GM23338 (cell line): ENCODE data around the gene LUC7L. TPM values are rescaled to one million over a fixed set of nuclear protein-coding genes. Genes with fewer than 3 reads are reported as not detected.
A peak's percentile ranks its signal among the peaks of the same experiment; 100 is the strongest.

Experiments
- ATAC-seq: fragments of 200-7000 bp; cut with Tn5 transposase; 3 replicates; pipeline ENCODE4 v1.9.1; 2020
- DNase-seq: peaks from one replicate; pipeline ENCODE4 v3.0.0-alpha.2; 2015; ENCODE audit warnings: low spot score
- H2AFZ ChIP-seq: fragments of 200-600 bp; sonication (generic); 2 replicates; pipeline ENCODE4 v1.8.0; 2016; ENCODE audit warnings: antibody characterized with exemption, mild to moderate bottlenecking, moderate library complexity
- H3F3A ChIP-seq: fragments of 200-600 bp; sonication (generic); replicated peaks from 2 replicates; pipeline ENCODE4 v1.8.0; 2017; ENCODE audit warnings: antibody characterized with exemption, mixed run types, low read depth
- H3K27ac ChIP-seq: fragments of 200-600 bp; sonication (generic); 2 replicates; pipeline ENCODE4 v1.6.1; 2016; ENCODE audit warnings: low read depth
- H3K27me3 ChIP-seq: fragments of 200-600 bp; sonication (generic); 2 replicates; pipeline ENCODE4 v1.8.0; 2016; ENCODE audit warnings: mild to moderate bottlenecking, mixed run types, moderate library complexity; ENCODE audit not compliant: insufficient read depth
- H3K36me3 ChIP-seq: fragments of 200-600 bp; sonication (generic); 2 replicates; pipeline ENCODE4 v1.8.0; 2016; ENCODE audit warnings: mild to moderate bottlenecking; ENCODE audit not compliant: insufficient read depth
- H3K4me1 ChIP-seq: fragments of 200-600 bp; sonication (generic); 2 replicates; pipeline ENCODE4 v1.8.0; 2016; ENCODE audit warnings: mild to moderate bottlenecking, moderate library complexity; ENCODE audit not compliant: insufficient read depth
- H3K4me2 ChIP-seq: fragments of 200-600 bp; sonication (generic); 2 replicates; pipeline ENCODE4 v1.7.1; 2017; ENCODE audit warnings: mixed run types
- H3K4me3 ChIP-seq: fragments of 200-600 bp; sonication (generic); 2 replicates; pipeline ENCODE4 v1.6.1; 2016; ENCODE audit warnings: mixed run types
- H3K79me2 ChIP-seq: fragments of 200-600 bp; sonication (generic); replicated peaks from 2 replicates; pipeline ENCODE4 v1.8.0; 2017; ENCODE audit warnings: mild to moderate bottlenecking; ENCODE audit not compliant: insufficient read depth
- H3K9me2 ChIP-seq: fragments of 200-600 bp; sonication (generic); 2 replicates; pipeline ENCODE4 v1.8.0; 2017; ENCODE audit not compliant: insufficient read depth
- H4K20me1 ChIP-seq: fragments of 200-600 bp; sonication (generic); replicated peaks from 2 replicates; pipeline ENCODE4 v1.8.0; 2017; ENCODE audit warnings: mild to moderate bottlenecking; ENCODE audit not compliant: insufficient read depth
- H3K27ac Mint-ChIP-seq: 2 replicates; pipeline ENCODE4 v1.8.0; 2020; ENCODE audit warnings: inconsistent platforms, mild to moderate bottlenecking, moderate library complexity, mixed read lengths
- H3K27me3 Mint-ChIP-seq: 3 replicates; pipeline ENCODE4 v1.8.0; 2022; ENCODE audit warnings: low read depth, mild to moderate bottlenecking, moderate library complexity, mixed read lengths, inconsistent platforms; ENCODE audit not compliant: insufficient read depth, poor library complexity
- H3K36me3 Mint-ChIP-seq: 3 replicates; pipeline ENCODE4 v1.8.0; 2021; ENCODE audit warnings: low read depth, mild to moderate bottlenecking, inconsistent platforms, moderate library complexity, mixed read lengths
- H3K4me1 Mint-ChIP-seq: 3 replicates; pipeline ENCODE4 v1.8.0; 2020; ENCODE audit warnings: mild to moderate bottlenecking, inconsistent platforms, mixed read lengths
- H3K4me3 Mint-ChIP-seq: 3 replicates; pipeline ENCODE4 v1.8.0; 2021; ENCODE audit warnings: moderate library complexity, mild to moderate bottlenecking, inconsistent platforms, mixed read lengths
- H3K9me3 Mint-ChIP-seq: 3 replicates; pipeline ENCODE4 v1.8.0; 2020; ENCODE audit warnings: moderate library complexity, mild to moderate bottlenecking, inconsistent platforms, mixed read lengths
- CREB1 ChIP-seq: fragments of 250-450 bp; sonication (Bioruptor Pico); IDR thresholded peaks from 2 replicates; pipeline ENCODE4 v1.5.0; 2020; ENCODE audit warnings: low read depth, mild to moderate bottlenecking, moderate library complexity
- CTCF ChIP-seq, 2 experiments: fragments of 200-600 bp in 1 of 2; sonication (generic) in 1 of 2; conservative IDR thresholded peaks; 2 replicates each; pipeline versions ENCODE4 v1.5.1 to v1.6.1; 2016 to 2017; ENCODE audit warnings: antibody characterized with exemption in 2 of 2, low read depth in 2 of 2, mild to moderate bottlenecking in 2 of 2, moderate library complexity in 1 of 2
- POLR2AphosphoS5 ChIP-seq: IDR thresholded peaks from 2 replicates; pipeline ENCODE4 v1.6.1; 2016; ENCODE audit warnings: antibody characterized with exemption, low read depth
- REST ChIP-seq: IDR thresholded peaks from one replicate; pipeline ENCODE4 v1.6.1; 2018; ENCODE audit warnings: antibody characterized with exemption; ENCODE audit not compliant: unreplicated experiment
- STAT1 ChIP-seq: IDR thresholded peaks from one replicate; pipeline ENCODE4 v1.6.1; 2016; ENCODE audit warnings: antibody characterized with exemption; ENCODE audit not compliant: unreplicated experiment
- polyA plus RNA-seq: library from polyadenylated mRNA; unstranded; fragments of >200 nt; fragmentation: Nextera tagmentation; extraction: Ambion mirVana; gene quantifications from 2 replicates; pipeline ENCODE4 v1.2.1, GENCODE V29; 2016
- total RNA-seq: library from RNA; depleted of rRNA; stranded (reverse); fragments of >200 nt; shearing (Covaris generic); gene quantifications from 2 replicates; pipeline ENCODE4 v1.2.3, GENCODE V29; 2014
- TF ChIP-seq, protein P1 (sequence below): fragments of 250-450 bp; sonication (Bioruptor Pico); IDR thresholded peaks from 2 replicates; pipeline ENCODE4 v1.5.0; 2020; ENCODE audit warnings: mild to moderate bottlenecking, moderate library complexity

The LUC7L gene
- total and polyA plus RNA-seq, 2 experiments from 2014 or later = 114 to 151 TPM

- peaks cover 73% of the 10 kb centered on the region for H3K36me3 Mint-ChIP-seq
- peak; percentile 57 for ATAC-seq
- H3K4me1 Mint-ChIP-seq = no peaks in the 10 kb centered on the region; the same call in 2 of the 3 replicates
- H3K4me2 ChIP-seq = no peak overlapping the region
- H3K4me3 ChIP-seq = no peak overlapping the region
- H2AFZ ChIP-seq = no peak overlapping the region
- 0 out of 2 replicates have a peak, but pooled peaks cover 2% of the 10 kb centered on the region for H3K79me2 ChIP-seq
- no peaks in the 10 kb centered on the region for H3K9me3 Mint-ChIP-seq
- peaks cover 5% of the 10 kb centered on the region for H3K27me3 Mint-ChIP-seq
- H3K27ac Mint-ChIP-seq = no peak overlapping the region
- DNase-seq = peak; percentile 33
- TF ChIP-seq, protein P1, sequence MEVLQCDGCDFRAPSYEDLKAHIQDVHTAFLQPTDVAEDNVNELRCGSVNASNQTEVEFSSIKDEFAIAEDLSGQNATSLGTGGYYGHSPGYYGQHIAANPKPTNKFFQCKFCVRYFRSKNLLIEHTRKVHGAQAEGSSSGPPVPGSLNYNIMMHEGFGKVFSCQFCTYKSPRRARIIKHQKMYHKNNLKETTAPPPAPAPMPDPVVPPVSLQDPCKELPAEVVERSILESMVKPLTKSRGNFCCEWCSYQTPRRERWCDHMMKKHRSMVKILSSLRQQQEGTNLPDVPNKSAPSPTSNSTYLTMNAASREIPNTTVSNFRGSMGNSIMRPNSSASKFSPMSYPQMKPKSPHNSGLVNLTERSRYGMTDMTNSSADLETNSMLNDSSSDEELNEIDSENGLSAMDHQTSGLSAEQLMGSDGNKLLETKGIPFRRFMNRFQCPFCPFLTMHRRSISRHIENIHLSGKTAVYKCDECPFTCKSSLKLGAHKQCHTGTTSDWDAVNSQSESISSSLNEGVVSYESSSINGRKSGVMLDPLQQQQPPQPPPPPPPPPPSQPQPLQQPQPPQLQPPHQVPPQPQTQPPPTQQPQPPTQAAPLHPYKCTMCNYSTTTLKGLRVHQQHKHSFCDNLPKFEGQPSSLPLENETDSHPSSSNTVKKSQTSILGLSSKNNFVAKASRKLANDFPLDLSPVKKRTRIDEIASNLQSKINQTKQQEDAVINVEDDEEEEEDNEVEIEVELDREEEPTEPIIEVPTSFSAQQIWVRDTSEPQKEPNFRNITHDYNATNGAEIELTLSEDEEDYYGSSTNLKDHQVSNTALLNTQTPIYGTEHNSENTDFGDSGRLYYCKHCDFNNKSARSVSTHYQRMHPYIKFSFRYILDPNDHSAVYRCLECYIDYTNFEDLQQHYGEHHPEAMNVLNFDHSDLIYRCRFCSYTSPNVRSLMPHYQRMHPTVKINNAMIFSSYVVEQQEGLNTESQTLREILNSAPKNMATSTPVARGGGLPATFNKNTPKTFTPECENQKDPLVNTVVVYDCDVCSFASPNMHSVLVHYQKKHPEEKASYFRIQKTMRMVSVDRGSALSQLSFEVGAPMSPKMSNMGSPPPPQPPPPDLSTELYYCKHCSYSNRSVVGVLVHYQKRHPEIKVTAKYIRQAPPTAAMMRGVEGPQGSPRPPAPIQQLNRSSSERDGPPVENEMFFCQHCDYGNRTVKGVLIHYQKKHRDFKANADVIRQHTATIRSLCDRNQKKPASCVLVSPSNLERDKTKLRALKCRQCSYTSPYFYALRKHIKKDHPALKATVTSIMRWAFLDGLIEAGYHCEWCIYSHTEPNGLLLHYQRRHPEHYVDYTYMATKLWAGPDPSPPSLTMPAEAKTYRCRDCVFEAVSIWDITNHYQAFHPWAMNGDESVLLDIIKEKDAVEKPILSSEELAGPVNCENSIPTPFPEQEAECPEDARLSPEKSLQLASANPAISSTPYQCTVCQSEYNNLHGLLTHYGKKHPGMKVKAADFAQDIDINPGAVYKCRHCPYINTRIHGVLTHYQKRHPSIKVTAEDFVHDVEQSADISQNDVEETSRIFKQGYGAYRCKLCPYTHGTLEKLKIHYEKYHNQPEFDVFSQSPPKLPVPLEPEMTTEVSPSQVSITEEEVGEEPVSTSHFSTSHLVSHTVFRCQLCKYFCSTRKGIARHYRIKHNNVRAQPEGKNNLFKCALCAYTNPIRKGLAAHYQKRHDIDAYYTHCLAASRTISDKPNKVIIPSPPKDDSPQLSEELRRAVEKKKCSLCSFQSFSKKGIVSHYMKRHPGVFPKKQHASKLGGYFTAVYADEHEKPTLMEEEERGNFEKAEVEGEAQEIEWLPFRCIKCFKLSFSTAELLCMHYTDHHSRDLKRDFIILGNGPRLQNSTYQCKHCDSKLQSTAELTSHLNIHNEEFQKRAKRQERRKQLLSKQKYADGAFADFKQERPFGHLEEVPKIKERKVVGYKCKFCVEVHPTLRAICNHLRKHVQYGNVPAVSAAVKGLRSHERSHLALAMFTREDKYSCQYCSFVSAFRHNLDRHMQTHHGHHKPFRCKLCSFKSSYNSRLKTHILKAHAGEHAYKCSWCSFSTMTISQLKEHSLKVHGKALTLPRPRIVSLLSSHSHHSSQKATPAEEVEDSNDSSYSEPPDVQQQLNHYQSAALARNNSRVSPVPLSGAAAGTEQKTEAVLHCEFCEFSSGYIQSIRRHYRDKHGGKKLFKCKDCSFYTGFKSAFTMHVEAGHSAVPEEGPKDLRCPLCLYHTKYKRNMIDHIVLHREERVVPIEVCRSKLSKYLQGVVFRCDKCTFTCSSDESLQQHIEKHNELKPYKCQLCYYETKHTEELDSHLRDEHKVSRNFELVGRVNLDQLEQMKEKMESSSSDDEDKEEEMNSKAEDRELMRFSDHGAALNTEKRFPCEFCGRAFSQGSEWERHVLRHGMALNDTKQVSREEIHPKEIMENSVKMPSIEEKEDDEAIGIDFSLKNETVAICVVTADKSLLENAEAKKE (CRISPR knock-in tag) = no peak
- peak; percentile 13 to 47; a peak in 2 of 4 replicates for TF ChIP-seq CTCF (conservative IDR thresholded peaks at IDR 0.05; ENCODE audit: low read depth in 2 of 2)
- H3K4me1 ChIP-seq = no peaks in the 10 kb centered on the region
- no peak overlapping the region for H3K4me3 Mint-ChIP-seq
- H3K36me3 ChIP-seq = peaks cover 55% of the 10 kb centered on the region
- no peaks in the 10 kb centered on the region for H3K9me2 ChIP-seq
- peaks cover 9% of the 10 kb centered on the region for H4K20me1 ChIP-seq
- no peaks in the 10 kb centered on the region for H3K27me3 ChIP-seq
- no peak overlapping the region for H3K27ac ChIP-seq
- H3F3A ChIP-seq = peaks cover 45% of the 10 kb centered on the region
Measured at GRCh38 chr16:188674-189073, 40.6 kb downstream of the LUC7L start.

DNA sequence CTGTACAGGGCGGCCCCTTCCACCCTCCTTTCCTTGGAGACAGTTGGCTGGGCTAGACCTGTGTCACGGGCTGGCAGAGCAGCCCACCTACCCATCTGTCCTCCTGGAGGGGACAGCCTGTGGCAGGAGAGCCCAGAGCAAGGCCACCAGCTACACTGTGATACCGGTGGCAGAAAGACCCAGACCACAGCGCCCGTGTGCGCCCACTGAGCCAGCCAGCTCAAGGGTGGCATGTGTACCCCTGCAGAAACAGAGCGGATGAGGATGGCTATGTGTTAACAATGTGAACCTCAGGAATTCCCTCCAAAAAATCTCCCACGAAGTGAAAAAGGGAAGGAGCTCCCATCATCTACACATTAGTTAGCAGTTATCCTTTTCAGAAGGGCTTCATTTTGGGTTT, 41.9 kb downstream of the LUC7L start:
- Mint-ChIP-seq H3K9me3 (no peaks in the 10 kb centered on the region), H3K4me3 (no peak overlapping the region), H3K27me3 (peaks cover 9% of the 10 kb centered on the region), H3K4me1 (no peaks in the 10 kb centered on the region; the same call in 2 of the 3 replicates), H3K27ac (no peak overlapping the region), H3K36me3 (peaks cover 62% of the 10 kb centered on the region)
- Histone ChIP-seq H3K4me1 (no peaks in the 10 kb centered on the region), H4K20me1 (peaks cover 5% of the 10 kb centered on the region), H3K79me2 (no peaks in the 10 kb centered on the region), H3F3A (peaks cover 40% of the 10 kb centered on the region; the same call in 1 of the 2 replicates), H3K36me3 (peaks cover 41% of the 10 kb centered on the region), H3K27ac (no peak overlapping the region), H3K4me3 (no peak overlapping the region), H3K27me3 (no peaks in the 10 kb centered on the region), H3K4me2 (no peak overlapping the region), H2AFZ (no peak overlapping the region), H3K9me2 (no peaks in the 10 kb centered on the region)
- ATAC-seq (no peak), DNase-seq (no peak)
- no peak for TF ChIP-seq POLR2AphosphoS5
- no peak for TF ChIP-seq CREB1 (CRISPR knock-in tag)
- no peak for TF ChIP-seq REST
- TF ChIP-seq STAT1 = no peak
